ENCODE measurements around the gene IQGAP1.

The IQGAP1 gene

DNA sequence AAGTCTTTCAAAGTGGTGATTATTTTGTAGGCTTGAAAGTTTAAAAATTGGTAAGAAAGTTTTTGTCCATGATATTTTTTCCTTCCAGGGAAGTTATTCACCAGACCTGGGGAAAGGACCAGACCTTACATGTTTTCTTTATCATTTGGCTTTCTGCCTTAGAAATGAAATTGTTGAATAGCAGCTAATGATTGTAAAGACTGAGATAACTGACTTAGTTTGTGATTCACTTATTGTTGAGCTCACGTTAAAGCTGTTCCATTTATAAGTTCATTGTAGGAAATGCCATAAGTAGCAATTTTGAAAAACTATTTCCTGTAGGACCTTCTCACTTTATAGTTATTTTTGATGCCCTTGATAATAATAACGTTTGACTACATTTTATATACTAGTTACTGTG is 51.9 kb downstream of the IQGAP1 start:
- no peak for DNase-seq

DNA sequence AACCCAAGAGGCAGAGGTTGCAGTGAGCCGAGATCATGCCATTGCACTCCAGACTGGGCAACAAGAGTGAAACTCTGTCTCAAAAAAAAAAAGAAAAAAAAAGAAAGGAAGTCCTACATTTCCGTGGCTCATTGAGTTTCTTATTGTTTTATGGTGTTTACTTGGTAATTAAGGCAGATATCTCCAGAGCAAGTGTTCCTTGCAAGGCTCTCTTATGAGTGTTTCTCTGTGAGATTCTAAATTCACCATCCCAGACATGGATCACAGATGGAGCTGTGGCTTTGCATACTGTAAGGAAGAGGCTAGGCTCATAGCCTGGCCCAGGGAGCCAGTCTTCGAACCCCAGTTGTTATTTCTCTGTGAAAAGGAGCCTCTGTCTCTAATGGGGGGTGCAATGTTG is 53.0 kb downstream of the IQGAP1 start:
- no peak for DNase-seq

DNA sequence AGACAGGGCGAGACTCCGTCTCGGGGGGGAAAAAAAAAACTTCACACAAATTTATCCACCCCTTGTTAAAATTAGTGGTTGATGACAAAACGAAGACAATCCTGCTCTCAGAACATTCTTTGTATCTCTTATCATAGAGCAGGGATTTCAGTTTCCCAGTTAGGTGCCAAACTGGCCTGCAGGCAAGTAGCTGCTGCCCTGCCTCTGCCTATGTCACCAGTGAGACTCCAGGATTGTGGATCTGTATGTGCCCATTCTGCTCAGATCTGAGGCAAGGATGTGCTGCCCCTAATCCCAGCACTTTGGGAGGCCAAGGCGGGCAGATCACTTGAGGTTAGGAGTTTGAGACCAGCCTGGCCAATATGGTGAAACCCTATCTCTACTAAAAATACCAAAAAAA is 54.4 kb downstream of the IQGAP1 start:
- no peak for DNase-seq

DNA sequence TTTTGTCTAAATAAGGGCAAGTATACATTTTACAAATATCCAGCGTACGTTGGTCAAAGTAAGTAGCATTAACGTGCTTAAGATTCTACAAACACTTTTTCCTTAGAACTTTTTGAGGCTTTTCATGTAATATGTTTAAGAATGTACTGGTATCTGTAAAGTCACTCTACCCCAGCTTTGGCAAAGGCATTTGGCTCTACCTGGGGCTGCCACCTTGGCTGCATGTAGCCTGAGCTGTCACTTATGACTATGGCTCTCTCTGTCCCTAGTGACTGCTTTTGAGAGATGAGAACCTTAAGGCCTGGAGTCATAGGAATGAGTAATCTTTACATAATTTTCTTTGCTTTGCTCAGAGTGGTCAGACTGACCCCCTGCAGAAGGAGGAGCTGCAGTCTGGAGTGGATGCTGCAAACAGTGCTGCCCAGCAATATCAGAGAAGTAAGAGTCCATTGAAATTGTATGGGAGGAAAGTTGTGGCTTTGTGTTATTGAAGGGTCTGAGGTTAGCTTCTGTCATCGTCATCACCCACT is 61.2 kb downstream of the IQGAP1 start:
- DNase-seq: no peak

DNA sequence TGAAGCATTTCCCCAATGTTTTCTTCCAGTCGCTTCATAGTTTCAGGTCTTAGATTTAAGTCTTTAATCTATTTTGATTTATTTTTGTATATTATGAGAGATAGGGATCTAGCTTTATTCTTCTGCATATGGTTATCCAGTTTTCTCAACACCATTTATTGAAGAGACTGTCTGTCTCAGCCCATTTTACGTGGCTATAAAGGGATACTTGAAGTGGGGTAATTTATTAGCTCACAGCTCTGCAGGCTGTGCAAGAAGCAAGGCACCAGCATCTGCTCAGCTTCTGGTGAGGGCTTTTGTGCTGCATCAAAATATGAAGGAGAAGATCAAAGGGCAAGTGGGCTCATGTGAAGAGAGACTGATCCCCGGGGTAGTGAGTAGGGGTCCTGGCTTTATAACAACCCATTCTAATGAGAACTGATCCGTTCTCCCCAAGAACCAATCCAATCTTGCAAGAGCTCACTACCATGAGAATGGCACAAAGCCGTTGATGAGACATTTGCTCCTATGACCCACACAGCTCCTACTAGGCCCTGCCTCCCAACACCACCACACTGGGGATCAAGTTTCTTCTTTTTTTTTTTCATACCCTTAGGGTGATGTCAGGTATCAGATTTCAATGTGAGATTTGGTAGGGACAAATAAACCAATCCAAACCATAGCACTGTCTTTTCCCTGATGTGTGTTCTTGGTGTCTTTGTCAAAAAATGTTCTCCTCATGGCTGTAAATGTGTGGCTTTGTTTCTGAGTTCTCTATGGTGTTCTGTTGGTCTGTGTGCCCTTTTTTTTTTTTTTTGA is 63.2 kb downstream of the IQGAP1 start:
- DNase-seq: peak in 2 of 3 experiments; percentile 34 to 46

DNA sequence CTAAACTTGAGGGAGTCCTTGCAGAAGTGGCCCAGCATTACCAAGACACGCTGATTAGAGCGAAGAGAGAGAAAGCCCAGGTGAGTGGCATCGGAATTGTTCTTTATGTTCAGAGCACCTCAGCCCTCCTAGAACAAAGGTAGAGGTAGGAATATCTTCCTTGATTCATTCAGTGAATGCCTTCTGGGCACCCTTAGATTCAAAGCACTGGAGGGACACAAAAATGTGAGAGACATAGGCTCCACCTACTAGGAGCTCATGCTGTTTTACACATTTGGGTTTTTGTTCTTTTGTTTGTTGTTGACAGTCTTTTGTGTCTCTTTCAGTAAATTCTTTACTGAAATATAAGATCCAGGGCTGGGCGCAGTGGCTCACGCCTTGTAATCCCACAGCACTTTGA is 68.2 kb downstream of the IQGAP1 start:
- DNase-seq: no peak

DNA sequence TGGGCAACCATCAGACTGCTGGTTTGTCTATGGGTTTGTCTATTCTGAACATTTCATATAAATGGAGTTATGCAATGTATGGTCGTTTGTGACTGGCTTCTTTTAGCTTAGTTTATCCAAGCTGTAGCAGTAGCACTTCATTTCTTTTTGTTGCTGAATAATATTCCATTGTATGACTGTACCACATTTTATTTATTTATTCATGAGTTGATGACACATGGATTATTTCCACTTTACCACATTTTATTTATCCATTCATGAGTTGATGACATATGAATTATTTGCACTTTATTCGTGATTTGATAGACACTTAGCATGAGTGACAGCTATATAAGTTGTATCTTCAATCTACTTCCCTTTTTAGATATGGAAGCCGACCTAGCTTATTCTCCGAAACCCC is 70.0 kb downstream of the IQGAP1 start:
- no peak for DNase-seq

DNA sequence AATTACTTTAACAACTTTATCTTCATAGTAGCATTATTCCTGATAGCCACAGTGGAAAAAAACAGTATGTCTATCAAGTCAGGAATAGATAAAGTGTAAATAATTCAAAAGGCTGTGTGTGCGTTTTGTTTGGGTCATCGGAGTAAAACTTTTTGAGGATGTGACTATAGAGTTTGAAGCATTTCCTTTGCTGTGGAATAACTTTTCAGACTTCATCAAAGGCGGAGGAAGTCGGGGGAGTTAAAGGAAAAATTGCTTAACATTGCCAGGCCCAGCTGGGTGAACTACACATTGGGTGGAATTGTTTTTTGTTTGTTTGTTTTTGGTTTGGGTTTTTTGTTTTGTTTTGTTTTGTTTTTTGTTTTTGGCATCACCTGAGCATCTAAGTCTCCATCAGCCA is 71.3 kb downstream of the IQGAP1 start:
- DNase-seq: no peak

DNA sequence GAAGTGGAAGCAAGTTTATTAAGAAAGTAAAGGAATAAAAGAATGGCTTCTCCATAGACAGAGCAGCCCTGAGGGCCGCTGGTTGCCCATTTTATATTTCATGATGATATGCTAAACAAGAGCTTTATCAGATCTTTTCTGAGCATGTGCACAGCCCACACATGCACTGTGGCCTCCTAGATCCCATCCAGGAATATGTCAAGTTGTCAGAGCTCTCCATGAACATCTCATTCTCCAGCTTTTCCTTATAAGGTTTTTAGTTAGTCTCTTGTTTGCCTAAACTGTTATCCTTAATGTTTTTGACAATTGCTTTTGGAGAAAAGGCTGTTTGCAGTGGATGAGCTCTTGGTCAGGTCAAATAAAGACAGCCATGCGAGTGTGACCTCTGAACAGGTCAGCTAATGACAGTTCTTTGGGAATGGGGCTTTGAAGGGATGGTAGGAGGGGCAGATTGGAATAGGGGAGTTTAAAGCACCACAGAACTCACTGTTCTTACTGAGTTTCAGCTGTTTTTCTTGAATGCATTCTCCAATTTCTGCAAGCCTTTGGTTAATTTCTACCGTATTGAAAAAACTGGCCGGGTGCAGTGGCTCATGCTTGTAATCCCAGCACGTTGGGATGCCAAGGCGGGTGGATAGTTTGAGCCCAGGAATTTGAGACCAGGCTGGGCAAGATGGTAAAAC is 72.2 kb downstream of the IQGAP1 start:
- no peak for DNase-seq

DNA sequence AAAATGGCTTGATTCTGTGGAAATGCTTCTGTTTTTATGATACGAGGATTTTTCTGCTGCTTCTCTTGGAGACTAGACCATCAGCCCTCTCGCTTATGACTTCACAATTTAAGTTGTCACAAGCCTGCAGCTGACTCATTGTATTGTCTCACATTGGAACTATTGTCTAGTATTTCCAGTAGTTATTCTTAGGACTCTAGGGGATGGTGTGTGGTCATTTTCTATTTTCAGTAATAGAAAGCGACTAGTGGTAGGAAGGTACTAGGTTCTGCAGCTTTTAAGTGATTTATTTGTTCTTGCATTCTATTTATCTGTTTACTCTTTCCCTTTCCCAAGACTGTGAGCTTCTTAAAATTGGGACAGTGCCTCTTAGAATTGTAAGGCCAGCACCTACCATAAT is 75.3 kb downstream of the IQGAP1 start:
- DNase-seq: no peak

DNA sequence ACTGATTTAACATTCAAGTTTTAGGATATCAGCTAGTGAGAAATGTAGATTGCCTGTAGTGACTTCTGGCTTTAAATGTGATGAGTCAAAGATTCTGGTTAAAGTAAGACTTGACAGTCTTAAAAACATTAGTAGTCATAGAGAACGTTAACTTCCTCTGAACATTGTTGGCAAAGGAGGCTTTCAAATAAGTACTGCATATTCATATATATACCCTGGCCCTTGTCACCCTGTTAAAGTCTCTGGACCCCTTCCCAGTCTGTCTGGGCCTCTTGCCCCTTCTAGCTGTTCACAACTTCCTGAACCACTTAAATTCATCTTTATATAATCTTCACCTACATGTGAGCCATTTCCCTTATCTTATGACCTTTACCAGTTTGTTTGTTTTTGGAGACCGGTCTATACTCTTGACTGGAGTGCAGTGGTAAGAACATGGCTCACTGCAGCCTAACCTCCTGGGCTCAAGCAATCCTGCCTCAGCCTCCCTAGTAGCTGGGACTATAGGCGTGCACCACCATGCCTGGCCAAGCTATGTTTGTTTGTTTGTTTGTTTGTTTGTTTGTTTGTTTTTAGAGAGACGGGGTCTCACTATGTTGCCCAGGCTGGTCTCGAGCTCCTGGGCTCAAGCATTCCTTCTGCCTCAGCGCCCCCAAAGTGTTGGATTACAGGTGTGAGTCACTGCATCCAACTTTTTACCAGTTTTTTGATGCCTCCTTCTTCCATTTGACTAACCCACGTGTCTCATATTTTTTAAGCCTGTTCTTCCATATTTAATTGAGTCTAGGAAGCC is 77.3 kb downstream of the IQGAP1 start:
- DNase-seq: no peak

DNA sequence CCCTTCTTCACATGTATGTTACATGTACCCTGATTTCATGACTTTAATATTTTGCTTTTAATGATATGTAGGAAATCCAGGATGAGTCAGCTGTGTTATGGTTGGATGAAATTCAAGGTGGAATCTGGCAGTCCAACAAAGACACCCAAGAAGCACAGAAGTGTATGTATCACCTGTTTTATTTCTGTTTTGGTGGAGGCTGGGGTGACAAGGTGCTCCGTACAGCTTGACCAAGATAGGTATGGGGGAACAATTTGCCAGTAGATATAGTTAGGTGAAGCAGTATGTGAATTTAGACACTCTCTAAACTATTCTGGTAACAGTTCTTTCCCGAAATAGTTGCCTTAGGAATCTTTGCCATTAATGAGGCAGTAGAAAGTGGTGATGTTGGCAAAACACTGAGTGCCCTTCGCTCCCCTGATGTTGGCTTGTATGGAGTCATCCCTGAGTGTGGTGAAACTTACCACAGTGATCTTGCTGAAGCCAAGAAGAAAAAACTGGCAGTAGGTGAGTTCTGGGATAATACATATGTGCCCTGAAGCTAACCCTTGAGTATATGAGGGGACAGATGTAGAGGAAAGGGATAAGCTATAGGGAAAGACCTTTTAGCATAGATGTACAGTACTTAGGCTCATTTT is 78.0 kb downstream of the IQGAP1 start:
- no peak for DNase-seq

DNA sequence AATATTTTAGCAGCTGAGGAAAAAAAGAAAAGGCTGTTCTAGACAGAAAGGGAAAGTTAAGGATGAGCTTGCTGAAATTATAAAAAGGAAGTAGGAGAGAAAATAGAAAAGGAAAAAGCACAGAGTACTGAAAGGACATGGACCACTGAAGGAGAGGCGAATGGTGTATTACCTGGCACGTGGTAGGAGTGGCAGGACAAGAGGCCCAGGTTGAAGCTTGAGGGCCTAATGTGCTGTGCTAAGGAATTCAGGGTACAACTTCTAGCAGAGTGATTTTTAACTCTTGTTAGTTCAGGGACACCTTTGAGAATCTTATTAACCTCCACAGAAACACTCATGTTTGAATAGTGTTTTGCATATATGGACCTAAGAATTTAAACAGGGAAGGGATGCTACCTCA is 81.7 kb downstream of the IQGAP1 start:
- no peak for DNase-seq

DNA sequence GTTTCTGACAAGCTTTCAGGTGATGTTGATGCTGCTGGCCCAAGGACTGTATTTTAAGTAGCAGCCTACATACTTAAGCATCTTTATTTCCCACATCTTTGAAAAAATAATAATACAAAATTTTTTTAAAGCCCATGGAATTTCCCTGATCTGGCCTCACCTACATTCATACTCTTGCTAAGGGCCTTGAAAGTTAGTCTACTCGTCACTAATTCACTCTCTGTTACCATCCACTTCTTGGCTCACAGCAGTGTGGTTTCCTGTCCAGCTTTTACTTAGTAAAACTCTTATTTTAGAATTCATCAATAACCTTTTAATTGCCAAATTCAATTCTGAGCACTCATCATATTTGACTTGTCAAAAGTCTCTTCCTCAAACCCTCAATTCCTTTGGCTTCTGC is 82.4 kb downstream of the IQGAP1 start:
- no peak for DNase-seq

DNA sequence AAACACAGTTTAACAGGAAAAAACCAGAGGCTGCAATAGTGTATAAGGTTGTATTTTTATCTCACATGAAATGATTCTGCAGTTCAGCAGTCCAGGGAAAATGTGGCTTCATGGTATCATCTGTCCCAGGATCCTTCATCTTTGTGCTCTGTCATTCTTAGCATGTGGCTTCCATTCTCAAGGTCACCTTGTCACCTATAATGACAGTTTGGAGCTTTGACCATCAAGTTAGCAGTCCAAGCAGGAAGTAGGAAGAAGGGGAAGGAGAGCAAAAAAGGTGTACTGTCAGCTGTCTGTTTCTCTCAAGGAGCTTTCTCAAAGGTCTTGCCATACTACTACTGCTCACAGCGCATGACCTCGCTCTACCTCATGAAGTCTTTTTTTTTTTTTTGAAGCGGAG is 83.1 kb downstream of the IQGAP1 start:
- no peak for DNase-seq

DNA sequence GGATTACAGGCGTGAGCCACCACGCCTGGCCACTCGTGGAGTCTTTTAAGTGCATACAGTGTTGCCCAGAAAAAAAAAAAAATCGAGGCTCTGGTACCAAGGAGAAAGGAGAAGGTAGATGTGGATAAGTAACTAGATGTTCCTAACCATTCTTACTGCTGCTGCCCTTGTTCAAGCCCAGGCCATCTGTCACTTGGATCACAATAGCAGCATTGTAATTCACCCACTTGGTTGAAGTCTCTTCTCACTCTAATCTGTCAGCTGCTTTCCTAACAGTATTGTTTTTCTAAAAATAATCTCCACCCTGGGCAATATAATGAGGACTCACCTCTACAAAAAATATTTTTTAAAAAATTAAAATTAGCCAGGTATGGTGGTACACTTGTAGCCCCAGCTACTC is 83.7 kb downstream of the IQGAP1 start:
- no peak for DNase-seq

DNA sequence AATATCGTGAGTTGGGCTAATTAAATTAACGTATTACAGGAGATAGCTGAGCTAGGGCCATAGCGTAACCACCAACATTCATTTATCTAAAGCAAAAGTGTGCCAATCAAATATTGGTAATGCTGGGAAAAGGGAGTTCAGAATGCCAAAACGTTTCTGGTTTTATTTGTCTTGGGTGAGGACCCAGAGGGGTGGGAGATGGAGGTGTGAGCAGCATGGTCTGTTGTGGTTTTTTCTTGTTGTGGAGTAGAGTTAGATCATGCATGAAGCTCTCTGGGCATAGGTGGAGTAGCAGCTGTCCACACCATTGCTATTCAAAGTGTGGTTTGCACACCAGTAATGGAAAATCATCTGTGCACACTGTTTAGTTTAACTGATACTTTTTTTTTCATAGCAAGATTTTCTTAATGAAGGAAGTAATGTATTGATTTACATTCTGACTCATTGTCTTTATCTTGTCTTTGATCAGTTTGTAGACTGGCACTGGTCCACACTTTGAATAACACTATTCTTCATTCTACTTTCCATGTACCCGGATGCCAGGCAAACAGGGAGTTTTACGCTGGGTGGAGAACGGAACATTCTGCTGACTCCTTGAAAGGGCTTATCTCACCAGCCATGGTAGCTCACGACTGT is 90.9 kb downstream of the IQGAP1 start:
- DNase-seq: no peak

DNA sequence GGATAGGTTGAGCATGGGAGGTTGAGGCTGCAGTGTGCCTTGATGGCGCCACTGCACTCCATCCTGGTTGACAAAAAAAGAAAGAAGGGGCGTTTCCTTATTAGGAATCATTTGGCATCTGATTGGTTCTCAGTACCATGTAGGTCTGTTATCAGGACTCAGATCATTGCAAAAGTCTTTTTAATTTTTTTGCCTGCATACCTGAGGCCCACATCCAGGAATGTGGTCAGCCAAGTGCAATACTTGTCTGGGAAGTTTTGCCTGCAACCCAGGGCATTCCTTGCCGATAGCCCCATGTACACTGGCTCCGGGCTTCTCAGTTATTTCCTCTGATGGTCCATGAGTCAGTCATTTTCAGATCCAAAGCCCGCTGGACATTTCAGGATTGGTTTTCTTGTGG is 91.6 kb downstream of the IQGAP1 start:
- DNase-seq: no peak

DNA sequence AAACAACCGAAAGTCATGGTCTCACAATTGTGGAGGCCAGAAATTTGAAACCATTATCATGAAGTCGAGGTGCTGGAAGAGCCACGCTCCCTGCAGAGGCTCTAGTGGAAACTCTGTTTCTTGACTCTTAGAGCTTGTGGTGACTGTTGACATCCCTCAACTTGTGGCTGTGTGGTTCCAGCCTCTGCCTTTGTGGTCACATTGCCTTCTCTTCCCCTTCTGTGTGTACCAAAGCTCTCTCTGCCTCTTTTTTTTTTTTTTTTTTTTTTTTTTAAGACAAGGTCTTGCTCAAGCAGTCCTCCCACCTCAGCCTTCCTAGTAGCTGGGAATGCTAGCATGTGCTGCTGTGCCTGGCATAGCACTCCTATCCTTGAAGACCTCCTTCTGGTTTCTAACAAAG is 93.0 kb downstream of the IQGAP1 start:
- DNase-seq: no peak

DNA sequence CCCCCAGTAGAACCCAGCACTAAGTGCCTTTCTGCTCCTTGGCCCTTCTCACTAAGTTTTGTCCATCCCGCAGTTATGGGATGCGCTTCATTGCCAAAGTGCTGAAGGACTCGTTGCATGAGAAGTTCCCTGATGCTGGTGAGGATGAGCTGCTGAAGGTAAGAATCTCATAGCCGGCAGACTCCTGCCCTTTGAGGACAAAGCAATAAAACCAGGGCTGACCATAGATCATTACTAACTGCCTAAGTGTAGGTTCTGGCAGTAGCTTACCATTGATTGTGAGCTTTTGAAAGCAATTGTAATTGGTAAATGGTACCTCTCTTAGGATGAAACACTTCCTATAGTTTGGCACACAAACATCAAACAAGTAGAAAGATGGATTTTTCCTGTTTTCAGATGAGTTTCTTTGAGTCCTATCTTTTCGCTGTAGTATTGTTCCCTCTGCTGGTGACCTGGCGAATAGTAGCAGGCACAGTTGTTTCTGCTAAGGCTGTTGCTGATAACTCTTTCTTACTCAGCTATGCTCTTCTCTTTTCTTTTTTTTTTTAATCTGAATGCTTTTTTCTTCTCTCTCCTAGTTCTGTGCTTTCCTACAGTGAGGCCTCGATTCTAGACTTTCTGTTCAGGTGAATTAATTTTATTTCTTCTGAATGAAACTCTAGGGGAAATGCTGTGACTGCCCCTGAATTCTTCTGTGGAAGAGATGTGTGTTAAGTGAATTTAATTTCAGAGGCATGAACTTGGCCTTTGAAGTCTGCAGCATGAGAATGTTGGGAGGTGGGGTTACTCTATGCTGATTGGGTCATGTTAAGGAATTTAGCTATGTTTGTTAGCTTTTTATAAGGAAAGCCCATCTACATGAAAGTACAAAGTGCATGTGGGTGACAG is 94.3 kb downstream of the IQGAP1 start:
- DNase-seq: peak; percentile 16 to 76 (median 26)

DNA sequence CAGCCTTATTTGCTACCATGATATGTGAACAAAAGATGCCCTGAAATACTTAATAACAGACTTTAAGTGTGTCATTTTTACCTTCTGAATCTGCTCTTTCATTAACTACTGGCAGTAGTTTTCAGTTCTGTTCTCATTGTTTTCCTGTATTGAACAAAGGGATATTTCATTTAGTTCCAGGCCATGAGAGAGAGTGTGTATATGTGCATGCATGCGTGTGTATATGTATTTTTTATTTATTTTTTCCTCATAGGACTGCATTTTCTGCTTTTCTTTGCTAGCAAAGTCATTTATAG is 94.9 kb downstream of the IQGAP1 start:
- no peak for DNase-seq

DNA sequence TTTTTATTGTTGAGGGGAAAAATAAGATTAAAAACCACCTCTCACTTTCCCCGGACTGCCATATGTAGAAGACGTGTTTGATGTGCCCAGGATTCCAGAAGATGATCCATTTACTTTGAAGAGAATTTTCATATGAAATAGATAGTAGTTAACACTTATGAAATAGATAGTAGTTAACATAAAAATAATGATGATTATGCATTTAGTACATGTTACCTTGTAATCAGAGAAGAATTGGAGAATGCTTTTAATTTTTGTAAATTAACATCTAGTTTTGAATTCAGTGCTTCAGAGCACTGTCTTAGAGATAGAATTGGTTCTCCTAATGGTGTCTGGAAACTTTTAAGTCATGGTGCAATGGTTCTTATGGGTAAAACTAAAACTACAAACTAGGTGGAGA is 95.6 kb downstream of the IQGAP1 start:
- no peak for DNase-seq

Data from NCI-H1417 (cell line).